ENCODE results near the gene SCPEP1.

- no peak for TF ChIP-seq TARDBP (IDR thresholded peaks at IDR 0.05)
- TF ChIP-seq NFRKB (IDR thresholded peaks at IDR 0.05) = no peak
- TF ChIP-seq BHLHE40 (IDR thresholded peaks at IDR 0.05; ENCODE audit: borderline replicate concordance) = no peak
- no peak for TF ChIP-seq CTBP1 (IDR thresholded peaks at IDR 0.05; ENCODE audit: borderline replicate concordance)
- TF ChIP-seq SUZ12 (IDR thresholded peaks at IDR 0.05) = no peak
- no peak for TF ChIP-seq SP1 (IDR thresholded peaks at IDR 0.05)
- no peak for TF ChIP-seq FOXK2 (IDR thresholded peaks at IDR 0.05)
- no peak for TF ChIP-seq ELF4 (IDR thresholded peaks at IDR 0.05)
- TF ChIP-seq HDGF (IDR thresholded peaks at IDR 0.05; ENCODE audit: borderline replicate concordance) = no peak
These were observed 30.2 kb upstream of the SCPEP1 start for GRCh38 chr17:56947741-56948140.

Data from HEK293T (cell line).